ENCODE data around the gene CLASP1.

DNA sequence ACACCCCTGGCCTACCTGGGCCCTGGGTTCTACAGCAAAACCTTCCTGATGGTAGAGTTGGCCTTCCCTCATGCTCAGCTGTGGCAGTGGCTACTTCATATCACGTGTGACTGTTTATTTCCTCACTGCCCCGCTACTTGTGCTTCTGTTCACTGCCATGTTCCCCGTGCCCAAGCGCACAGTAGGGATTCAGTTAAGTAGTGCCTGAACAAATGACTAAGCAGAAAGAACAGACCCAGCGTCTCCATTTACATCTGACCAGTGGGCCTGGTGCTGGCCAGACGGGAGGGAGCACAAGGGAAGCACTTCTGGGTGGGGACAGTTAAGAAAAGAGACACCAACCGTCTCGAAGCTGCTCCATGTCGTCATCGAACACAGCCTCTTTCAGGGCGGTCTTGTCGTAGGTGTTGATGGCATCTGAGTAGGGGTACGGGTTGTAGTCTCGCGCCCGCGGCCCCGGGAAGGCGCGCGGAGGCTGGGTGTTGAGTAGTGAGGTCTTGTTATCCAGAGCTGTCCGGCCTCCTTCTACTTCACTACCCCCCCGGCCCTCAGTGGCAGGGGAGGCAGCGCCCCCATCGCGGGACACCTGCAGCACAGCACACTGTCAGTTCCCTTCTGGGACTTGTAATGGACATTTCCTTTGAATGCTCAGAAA, 281.9 kb downstream of the CLASP1 start:
- TF ChIP-seq PAX5 (IDR thresholded peaks at IDR 0.05; ENCODE audit: insufficient read depth, low read length, severe bottlenecking) = no peak
- TF ChIP-seq POLR2A (IDR thresholded peaks at IDR 0.05; ENCODE audit: low read depth, low read length) = no peak
- no peak for TF ChIP-seq POU2F2 (IDR thresholded peaks at IDR 0.05; ENCODE audit: low read depth, low read length)
- no peak for TF ChIP-seq SPI1 (IDR thresholded peaks at IDR 0.05; ENCODE audit: low read depth, low read length)
- TF ChIP-seq TAF1 (IDR thresholded peaks at IDR 0.05; ENCODE audit: low read depth, low read length) = no peak
- TF ChIP-seq POLR2AphosphoS5 (IDR thresholded peaks at IDR 0.05; ENCODE audit: low read depth, low read length) = no peak

Data from GM12891 (cell line).